Measurements from ENCODE around the gene CLEC2D. TPM values are rescaled to one million over a fixed set of nuclear protein-coding genes. Genes with fewer than 3 reads are reported as not detected.
A peak's percentile ranks its signal among the peaks of the same experiment; 100 is the strongest.
"Not testable (repeated sequence)": the region's sequence is repeated elsewhere in the genome, so short reads cannot be mapped to it uniquely, and the experiment has no call there.

Gene CLEC2D
- total and polyA plus RNA-seq, 7 experiments from 2014 or later: 182 to 378 (median 323) TPM

- not testable (repeated sequence) for H3K9me3 Mint-ChIP-seq; H3K27me3 Mint-ChIP-seq; H3K36me3 ChIP-seq (ENCODE audit: control insufficient read depth in 2 of 3, insufficient read depth in 3 of 3, low read length in 3 of 3); H3K9me3 ChIP-seq (ENCODE audit: control insufficient read depth in 2 of 3, low read length in 3 of 3); DNase-seq; ATAC-seq; H3K27me3 ChIP-seq (ENCODE audit: control insufficient read depth in 2 of 2, insufficient read depth in 2 of 2, low read length in 2 of 2)
- Mint-ChIP-seq H3K36me3 (peaks cover 8 to 77% (median 53%) of the 10 kb centered on the region in 5 donors), H3K4me3 (peak overlapping the region; percentile 89 to 99 (median 92)), H3K27ac (peak overlapping the region; percentile 90 to 99 (median 95)), H3K4me1 (peaks cover 41 to 80% (median 69%) of the 10 kb centered on the region in 7 donors)
- Histone ChIP-seq H3K4me1 (ENCODE audit: control insufficient read depth in 2 of 2, insufficient read depth in 2 of 2, low read length in 2 of 2) (peaks cover 33 to 42% of the 10 kb centered on the region in 2 donors), H3K27ac (ENCODE audit: low read depth, low read length) (peak overlapping the region; percentile 83), H3K4me3 (ENCODE audit: low read length) (peak overlapping the region; percentile 80)
- POLR2A ChIA-PET: interaction anchor here (0.7 to 20.5 kb wide), 9 partner anchors 11 to 122 kb away, joined by 3 to 686 read pairs (median 8); partner anchors contain the start of gene CLEC2D
- CTCF ChIA-PET: interaction anchor here (0.6 to 1.6 kb wide), 6 partner anchors 18 to 329 kb away, joined by 3 to 5 read pairs (median 4); no protein-coding TSS in a partner anchor
- intact Hi-C loops (cut with micrococcal nuclease): loop anchor here in 1 of 2 donors (2.0 kb wide), 1 partner anchor 14 kb away; no protein-coding TSS in a partner anchor
These were observed 2.8 kb downstream of the CLEC2D start for GRCh38 chr12:9672340-9672739.

DNA sequence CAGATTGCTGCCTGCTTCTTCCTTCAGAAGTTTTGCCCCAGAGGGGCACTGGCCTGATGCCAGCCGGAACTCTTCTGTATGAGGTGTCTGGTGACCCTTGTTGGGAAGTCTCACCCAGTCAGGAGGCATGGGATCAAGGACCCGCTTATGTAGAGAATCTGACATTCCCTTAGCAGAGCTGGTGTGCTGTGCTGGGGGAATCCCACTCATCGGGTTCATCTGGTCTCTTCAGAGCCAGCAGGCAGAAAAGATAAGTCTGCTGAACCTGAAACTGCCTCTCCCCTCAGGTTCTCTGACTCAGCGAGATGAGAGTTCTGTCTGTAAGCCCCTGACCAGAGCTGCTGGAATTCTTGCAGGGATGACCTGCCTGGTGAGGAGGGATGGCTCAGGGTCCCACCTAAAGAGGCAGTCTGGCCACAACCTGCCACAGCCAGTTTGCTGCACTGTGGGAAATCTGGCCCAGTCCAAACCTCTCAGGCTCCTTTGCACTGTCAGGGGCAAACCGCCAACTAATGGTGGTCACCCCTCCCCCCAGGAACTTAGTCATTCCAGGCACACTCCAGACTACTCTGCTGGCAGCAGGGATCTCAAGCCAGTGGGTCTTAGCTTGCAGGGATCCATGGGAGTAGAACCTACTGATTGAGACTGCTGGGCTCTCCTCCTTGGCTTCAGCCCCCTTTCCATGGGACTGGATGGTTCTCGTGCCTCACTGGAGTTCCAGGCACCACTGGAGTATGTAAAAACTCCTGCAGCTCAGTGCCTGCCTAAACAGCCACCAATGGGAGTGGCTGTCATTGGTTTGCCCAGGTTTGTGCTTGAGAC lies 4.1 kb downstream of the CLEC2D start:
- H3K36me3 Mint-ChIP-seq: peaks cover 9 to 82% (median 55%) of the 10 kb centered on the region in 5 donors

GRCh38 chr12:9674226-9674590 lies 4.7 kb downstream of the CLEC2D start:
- H3K4me1 ChIP-seq (ENCODE audit: control insufficient read depth in 2 of 2, insufficient read depth in 2 of 2, low read length in 2 of 2): peaks cover 26 to 38% of the 10 kb centered on the region in 2 donors
- intact Hi-C loops (cut with micrococcal nuclease): loop anchor here (1.0 to 2.0 kb wide), 5 partner anchors 8 to 67 kb away; no protein-coding TSS in a partner anchor
- H3K9me3 ChIP-seq (ENCODE audit: control insufficient read depth in 2 of 3, low read length in 3 of 3): no peaks in the 10 kb centered on the region
- peaks cover 9 to 82% (median 56%) of the 10 kb centered on the region in 5 donors for H3K36me3 Mint-ChIP-seq
- ATAC-seq: peak; percentile 27
- H3K9me3 Mint-ChIP-seq: peaks cover 0 to 8% (median 5%) of the 10 kb centered on the region in 11 donors
- H3K36me3 ChIP-seq (ENCODE audit: control insufficient read depth in 2 of 3, insufficient read depth in 3 of 3, low read length in 3 of 3): no peaks in the 10 kb centered on the region
- H3K27ac Mint-ChIP-seq: peak overlapping the region; percentile 90 to 99 (median 95)
- H3K27me3 Mint-ChIP-seq: peaks cover 0 to 8% (median 0%) of the 10 kb centered on the region in 5 donors
- H3K4me3 Mint-ChIP-seq: peak overlapping the region; percentile 89 to 99 (median 92)
- CTCF ChIA-PET: interaction anchor here (0.7 to 1.6 kb wide), 5 partner anchors 9 to 34 kb away, joined by 3 to 7 read pairs (median 4); no protein-coding TSS in a partner anchor
- peak in 6 of 9 donors; percentile 28 to 57 (median 56) for DNase-seq
- POLR2A ChIA-PET: interaction anchor here (0.6 to 20.5 kb wide), 18 partner anchors 9 to 1738 kb away, joined by 3 to 686 read pairs (median 6); partner anchors contain the start of genes CD69, CLEC2B, CLEC2D and SLC2A3
- H3K4me3 ChIP-seq (ENCODE audit: low read length): peak overlapping the region; percentile 80
- peak overlapping the region; percentile 83 for H3K27ac ChIP-seq (ENCODE audit: low read depth, low read length)
- peaks cover 44 to 81% (median 68%) of the 10 kb centered on the region in 7 donors for H3K4me1 Mint-ChIP-seq
- no peaks in the 10 kb centered on the region for H3K27me3 ChIP-seq (ENCODE audit: control insufficient read depth in 2 of 2, insufficient read depth in 2 of 2, low read length in 2 of 2)

More for the DNA sequence above, 4.1 kb downstream of the CLEC2D start:
- Histone ChIP-seq H3K27me3 (ENCODE audit: control insufficient read depth in 2 of 2, insufficient read depth in 2 of 2, low read length in 2 of 2) (no peaks in the 10 kb centered on the region), H3K4me3 (ENCODE audit: low read length) (peak overlapping the region; percentile 80), H3K9me3 (ENCODE audit: control insufficient read depth in 2 of 3, low read length in 3 of 3) (no peaks in the 10 kb centered on the region), H3K27ac (ENCODE audit: low read depth, low read length) (peak overlapping the region; percentile 83), H3K4me1 (ENCODE audit: control insufficient read depth in 2 of 2, insufficient read depth in 2 of 2, low read length in 2 of 2) (peaks cover 30 to 38% of the 10 kb centered on the region in 2 donors), H3K36me3 (ENCODE audit: control insufficient read depth in 2 of 3, insufficient read depth in 3 of 3, low read length in 3 of 3) (no peaks in the 10 kb centered on the region)
- H3K9me3 Mint-ChIP-seq: peaks cover 0 to 8% (median 5%) of the 10 kb centered on the region in 11 donors
- peaks cover 0 to 8% (median 0%) of the 10 kb centered on the region in 5 donors for H3K27me3 Mint-ChIP-seq
- intact Hi-C loops (cut with micrococcal nuclease): loop anchor here (1.0 to 2.0 kb wide), 7 partner anchors 9 to 196 kb away; partner anchors contain the start of gene CLEC2B (in 1 of the 2)
- DNase-seq: peak in 7 of 9 donors; percentile 36 to 67 (median 45)
- peak overlapping the region; percentile 90 to 99 (median 95) for H3K27ac Mint-ChIP-seq
- peak overlapping the region; percentile 89 to 99 (median 92) for H3K4me3 Mint-ChIP-seq
- ChIA-PET CTCF (interaction anchor here (0.7 to 1.6 kb wide), 7 partner anchors 8 to 69 kb away, joined by 3 to 7 read pairs (median 5); no protein-coding TSS in a partner anchor), POLR2A (interaction anchor here (0.6 to 20.5 kb wide), 20 partner anchors 10 to 1738 kb away, joined by 3 to 686 read pairs (median 5); partner anchors contain the start of genes CD69, CLEC2B, CLEC2D and SLC2A3)
- peak; percentile 63 for ATAC-seq
- H3K4me1 Mint-ChIP-seq: peaks cover 42 to 80% (median 69%) of the 10 kb centered on the region in 7 donors

- peak overlapping the region; percentile 48 to 86 (median 67) for H3K27ac Mint-ChIP-seq
- H3K27me3 Mint-ChIP-seq; H3K27me3 ChIP-seq (ENCODE audit: control insufficient read depth in 2 of 2, insufficient read depth in 2 of 2, low read length in 2 of 2); CTCF ChIA-PET; H3K4me3 ChIP-seq (ENCODE audit: low read length); H3K27ac ChIP-seq (ENCODE audit: low read depth, low read length); DNase-seq; ATAC-seq: not testable (repeated sequence)
- peaks cover 39 to 89% (median 82%) of the 10 kb centered on the region in 5 donors for H3K36me3 Mint-ChIP-seq
- peaks cover 4 to 12% (median 6%) of the 10 kb centered on the region in 3 experiments for H3K9me3 ChIP-seq (ENCODE audit: control insufficient read depth in 2 of 3, low read length in 3 of 3)
- peaks cover 52 to 99% (median 90%) of the 10 kb centered on the region in 7 donors for H3K4me1 Mint-ChIP-seq
- peaks cover 4 to 58% (median 24%) of the 10 kb centered on the region in 11 donors for H3K9me3 Mint-ChIP-seq
- H3K4me3 Mint-ChIP-seq: peak overlapping the region in 9 of 10 donors; percentile 38 to 89 (median 60)
- POLR2A ChIA-PET: interaction anchor here (1.0 to 20.5 kb wide), 8 partner anchors 9 to 78 kb away, joined by 3 to 686 read pairs (median 6); partner anchors contain the start of genes CD69 and CLEC2D
- peaks cover 48 to 51% of the 10 kb centered on the region in 2 donors for H3K4me1 ChIP-seq (ENCODE audit: control insufficient read depth in 2 of 2, insufficient read depth in 2 of 2, low read length in 2 of 2)
- H3K36me3 ChIP-seq (ENCODE audit: control insufficient read depth in 2 of 3, insufficient read depth in 3 of 3, low read length in 3 of 3): peaks cover 24 to 61% (median 28%) of the 10 kb centered on the region in 3 experiments
- intact Hi-C loops (cut with micrococcal nuclease): loop anchor here in 1 of 2 donors (1.0 kb wide), 1 partner anchor 8 kb away; no protein-coding TSS in a partner anchor
These were observed 13.0 kb downstream of the CLEC2D start for GRCh38 chr12:9682508-9682907.

- intact Hi-C loops (cut with micrococcal nuclease): loop anchor here in 1 of 2 donors (1.0 kb wide), 1 partner anchor 9 kb away; no protein-coding TSS in a partner anchor
- not testable (repeated sequence) for H3K27me3 Mint-ChIP-seq; ATAC-seq; DNase-seq; H3K27me3 ChIP-seq (ENCODE audit: control insufficient read depth in 2 of 2, insufficient read depth in 2 of 2, low read length in 2 of 2); H3K27ac ChIP-seq (ENCODE audit: low read depth, low read length); H3K4me3 ChIP-seq (ENCODE audit: low read length)
- peaks cover 46 to 50% of the 10 kb centered on the region in 2 donors for H3K4me1 ChIP-seq (ENCODE audit: control insufficient read depth in 2 of 2, insufficient read depth in 2 of 2, low read length in 2 of 2)
- ChIA-PET POLR2A (interaction anchor here (0.6 to 20.5 kb wide), 6 partner anchors 10 to 78 kb away, joined by 4 to 686 read pairs (median 16); partner anchors contain the start of genes CD69 and CLEC2D), CTCF (interaction anchor here (0.6 to 1.6 kb wide), 2 partner anchors 56 to 68 kb away, joined by 3 read pairs; no protein-coding TSS in a partner anchor)
- H3K9me3 Mint-ChIP-seq: peaks cover 4 to 58% (median 24%) of the 10 kb centered on the region in 11 donors
- peak overlapping the region; percentile 38 to 89 (median 60) for H3K4me3 Mint-ChIP-seq
- peaks cover 48 to 94% (median 86%) of the 10 kb centered on the region in 7 donors for H3K4me1 Mint-ChIP-seq
- H3K27ac Mint-ChIP-seq: peak overlapping the region; percentile 54 to 86 (median 67)
- peaks cover 4 to 12% (median 6%) of the 10 kb centered on the region in 3 experiments for H3K9me3 ChIP-seq (ENCODE audit: control insufficient read depth in 2 of 3, low read length in 3 of 3)
- peaks cover 25 to 64% (median 29%) of the 10 kb centered on the region in 3 experiments for H3K36me3 ChIP-seq (ENCODE audit: control insufficient read depth in 2 of 3, insufficient read depth in 3 of 3, low read length in 3 of 3)
- peaks cover 39 to 90% (median 79%) of the 10 kb centered on the region in 5 donors for H3K36me3 Mint-ChIP-seq
These were observed 13.4 kb downstream of the CLEC2D start for GRCh38 chr12:9682949-9683348.

Measured in naive thymus-derived CD4-positive, alpha-beta T cell (primary cell).